Adrenal gland (tissue), 5 donors: ENCODE measurements around the gene KIAA1210.

Experiments
- CTCF ChIP-seq, 6 experiments: fragments of 450-650 bp in 4 of 6; fragments of 200-600 bp in 2 of 6; sonication (generic) in 1 of 6; IDR thresholded peaks; 1 replicate in 5 of 6; 2 replicates in 1 of 6; pipeline versions ENCODE4 v1.5.1 to v1.8.0; 2016 to 2021; ENCODE audit warnings: antibody characterized with exemption in 6 of 6, mild to moderate bottlenecking in 2 of 6, moderate library complexity in 1 of 6
- POLR2A ChIP-seq, 2 donors: fragments of 450-650 bp; IDR thresholded peaks; one replicate each; pipeline ENCODE4 v1.6.1; 2017; ENCODE audit warnings: antibody characterized with exemption in 2 of 2, mild to moderate bottlenecking in 2 of 2, moderate library complexity in 1 of 2
- donor health status: DM: no; HTN: no; CAD: no.

- TF ChIP-seq CTCF (IDR thresholded peaks at IDR 0.05) (no peak), POLR2A (IDR thresholded peaks at IDR 0.05) (no peak)
These were observed 58.5 kb downstream of the KIAA1210 start for GRCh38 chrX:119069128-119069527.
